GM23338 (cell line): ENCODE results near the gene AFF2. TPM values are rescaled to one million over a fixed set of nuclear protein-coding genes. Genes with fewer than 3 reads are reported as not detected.

Experiments used
- ATAC-seq: fragments of 200-7000 bp; cut with Tn5 transposase; 3 replicates; pipeline ENCODE4 v1.9.1; 2020
- DNase-seq: peaks from one replicate; pipeline ENCODE4 v3.0.0-alpha.2; 2015; ENCODE audit warnings: low spot score
- H2AFZ ChIP-seq: fragments of 200-600 bp; sonication (generic); 2 replicates; pipeline ENCODE4 v1.8.0; 2016; ENCODE audit warnings: antibody characterized with exemption, mild to moderate bottlenecking, moderate library complexity
- H3F3A ChIP-seq: fragments of 200-600 bp; sonication (generic); replicated peaks from 2 replicates; pipeline ENCODE4 v1.8.0; 2017; ENCODE audit warnings: antibody characterized with exemption, mixed run types, low read depth
- H3K27ac ChIP-seq: fragments of 200-600 bp; sonication (generic); 2 replicates; pipeline ENCODE4 v1.6.1; 2016; ENCODE audit warnings: low read depth
- H3K27me3 ChIP-seq: fragments of 200-600 bp; sonication (generic); 2 replicates; pipeline ENCODE4 v1.8.0; 2016; ENCODE audit warnings: mild to moderate bottlenecking, mixed run types, moderate library complexity; ENCODE audit not compliant: insufficient read depth
- H3K36me3 ChIP-seq: fragments of 200-600 bp; sonication (generic); 2 replicates; pipeline ENCODE4 v1.8.0; 2016; ENCODE audit warnings: mild to moderate bottlenecking; ENCODE audit not compliant: insufficient read depth
- H3K4me1 ChIP-seq: fragments of 200-600 bp; sonication (generic); 2 replicates; pipeline ENCODE4 v1.8.0; 2016; ENCODE audit warnings: mild to moderate bottlenecking, moderate library complexity; ENCODE audit not compliant: insufficient read depth
- H3K4me2 ChIP-seq: fragments of 200-600 bp; sonication (generic); 2 replicates; pipeline ENCODE4 v1.7.1; 2017; ENCODE audit warnings: mixed run types
- H3K4me3 ChIP-seq: fragments of 200-600 bp; sonication (generic); 2 replicates; pipeline ENCODE4 v1.6.1; 2016; ENCODE audit warnings: mixed run types
- H3K79me2 ChIP-seq: fragments of 200-600 bp; sonication (generic); replicated peaks from 2 replicates; pipeline ENCODE4 v1.8.0; 2017; ENCODE audit warnings: mild to moderate bottlenecking; ENCODE audit not compliant: insufficient read depth
- H3K9me2 ChIP-seq: fragments of 200-600 bp; sonication (generic); 2 replicates; pipeline ENCODE4 v1.8.0; 2017; ENCODE audit not compliant: insufficient read depth
- H4K20me1 ChIP-seq: fragments of 200-600 bp; sonication (generic); replicated peaks from 2 replicates; pipeline ENCODE4 v1.8.0; 2017; ENCODE audit warnings: mild to moderate bottlenecking; ENCODE audit not compliant: insufficient read depth
- H3K27ac Mint-ChIP-seq: 2 replicates; pipeline ENCODE4 v1.8.0; 2020; ENCODE audit warnings: inconsistent platforms, mild to moderate bottlenecking, moderate library complexity, mixed read lengths
- H3K27me3 Mint-ChIP-seq: 3 replicates; pipeline ENCODE4 v1.8.0; 2022; ENCODE audit warnings: low read depth, mild to moderate bottlenecking, moderate library complexity, mixed read lengths, inconsistent platforms; ENCODE audit not compliant: insufficient read depth, poor library complexity
- H3K36me3 Mint-ChIP-seq: 3 replicates; pipeline ENCODE4 v1.8.0; 2021; ENCODE audit warnings: low read depth, mild to moderate bottlenecking, inconsistent platforms, moderate library complexity, mixed read lengths
- H3K4me1 Mint-ChIP-seq: 3 replicates; pipeline ENCODE4 v1.8.0; 2020; ENCODE audit warnings: mild to moderate bottlenecking, inconsistent platforms, mixed read lengths
- H3K4me3 Mint-ChIP-seq: 3 replicates; pipeline ENCODE4 v1.8.0; 2021; ENCODE audit warnings: moderate library complexity, mild to moderate bottlenecking, inconsistent platforms, mixed read lengths
- H3K9me3 Mint-ChIP-seq: 3 replicates; pipeline ENCODE4 v1.8.0; 2020; ENCODE audit warnings: moderate library complexity, mild to moderate bottlenecking, inconsistent platforms, mixed read lengths
- CREB1 ChIP-seq: fragments of 250-450 bp; sonication (Bioruptor Pico); IDR thresholded peaks from 2 replicates; pipeline ENCODE4 v1.5.0; 2020; ENCODE audit warnings: low read depth, mild to moderate bottlenecking, moderate library complexity
- ETS1 ChIP-seq: IDR thresholded peaks from 2 replicates; pipeline ENCODE4 v1.6.1; 2016; ENCODE audit warnings: antibody characterized with exemption
- EZH2 ChIP-seq: fragments of 200-600 bp; sonication (generic); IDR thresholded peaks from one replicate; pipeline ENCODE4 v1.8.0; 2017; ENCODE audit warnings: antibody characterized with exemption, mild to moderate bottlenecking, low read depth; ENCODE audit not compliant: unreplicated experiment
- EZH2phosphoT487 ChIP-seq: fragments of 200-600 bp; sonication (generic); IDR thresholded peaks from one replicate; pipeline ENCODE4 v1.8.1; 2018; ENCODE audit warnings: antibody characterized with exemption; ENCODE audit not compliant: unreplicated experiment
- STAT1 ChIP-seq: IDR thresholded peaks from one replicate; pipeline ENCODE4 v1.6.1; 2016; ENCODE audit warnings: antibody characterized with exemption; ENCODE audit not compliant: unreplicated experiment
- ZNF114 ChIP-seq: fragments of 250-450 bp; sonication (Bioruptor Pico); IDR thresholded peaks from 2 replicates; pipeline ENCODE4 v1.5.0; 2020; ENCODE audit warnings: mild to moderate bottlenecking, moderate library complexity
- polyA plus RNA-seq: library from polyadenylated mRNA; unstranded; fragments of >200 nt; fragmentation: Nextera tagmentation; extraction: Ambion mirVana; gene quantifications from 2 replicates; pipeline ENCODE4 v1.2.1, GENCODE V29; 2016
- total RNA-seq: library from RNA; depleted of rRNA; stranded (reverse); fragments of >200 nt; shearing (Covaris generic); gene quantifications from 2 replicates; pipeline ENCODE4 v1.2.3, GENCODE V29; 2014
- TF ChIP-seq, protein P1 (sequence below): IDR thresholded peaks from one replicate; pipeline ENCODE4 v1.6.1; 2018; ENCODE audit warnings: antibody characterized with exemption; ENCODE audit not compliant: unreplicated experiment
- TF ChIP-seq, protein P2 (sequence below), 2 experiments: fragments of 200-600 bp in 1 of 2; sonication (generic) in 1 of 2; conservative IDR thresholded peaks; 2 replicates each; pipeline versions ENCODE4 v1.5.1 to v1.6.1; 2016 to 2017; ENCODE audit warnings: antibody characterized with exemption in 2 of 2, low read depth in 2 of 2, mild to moderate bottlenecking in 2 of 2, moderate library complexity in 1 of 2

The AFF2 gene
- total and polyA plus RNA-seq, 2 experiments from 2014 or later: 1.6 to 5.8 TPM

DNA sequence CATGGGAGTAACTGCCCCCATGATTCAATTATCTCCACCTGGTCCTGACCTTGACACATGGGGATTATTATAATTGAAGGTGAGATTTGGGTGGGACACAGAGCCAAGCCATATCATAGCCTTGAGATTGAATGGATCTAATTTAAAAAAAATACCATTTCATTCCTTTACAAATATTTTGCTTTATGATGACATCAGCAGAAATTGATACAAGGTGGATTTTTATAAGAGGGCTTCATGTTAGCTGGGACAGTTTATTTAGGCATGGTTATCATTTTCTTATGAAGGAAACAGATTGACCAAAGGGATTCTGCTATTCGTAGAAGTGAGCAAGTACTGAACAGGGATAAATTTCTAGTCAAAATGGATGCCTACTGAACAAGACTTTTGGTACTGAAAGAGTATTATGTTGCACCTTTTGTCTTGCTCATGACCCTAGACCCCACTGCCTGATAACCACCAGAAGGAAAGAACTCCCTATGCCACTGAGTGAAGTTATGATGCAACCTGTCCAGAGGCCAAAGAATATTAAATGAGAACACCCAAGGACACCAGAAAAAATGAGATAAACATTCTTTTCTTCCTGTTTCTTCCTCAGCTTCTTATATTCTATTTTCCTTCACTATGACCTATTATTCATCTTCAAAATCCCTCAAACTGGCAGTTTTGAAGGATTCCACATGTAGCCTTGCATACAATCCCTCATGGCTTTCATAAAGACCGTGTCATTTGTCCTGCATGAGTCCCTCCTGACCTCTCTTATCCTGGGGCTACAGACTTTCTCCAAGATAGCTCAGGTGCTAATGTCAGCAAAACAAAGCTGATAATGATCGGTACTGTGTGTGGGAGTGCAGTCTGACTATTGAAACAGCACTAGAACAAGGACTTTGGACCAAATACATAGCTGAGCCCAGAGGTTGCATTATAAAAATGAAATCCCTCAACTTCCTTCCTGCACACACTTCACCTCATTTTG lies 118.3 kb downstream of the AFF2 start:
- Histone ChIP-seq H4K20me1 (no peaks in the 10 kb centered on the region), H3K36me3 (no peaks in the 10 kb centered on the region), H3K79me2 (no peaks in the 10 kb centered on the region), H3K27me3 (no peaks in the 10 kb centered on the region), H3F3A (no peaks in the 10 kb centered on the region), H2AFZ (no peak overlapping the region), H3K4me1 (peaks cover 8% of the 10 kb centered on the region), H3K4me2 (no peak overlapping the region), H3K27ac (no peak overlapping the region), H3K9me2 (no peaks in the 10 kb centered on the region), H3K4me3 (no peak overlapping the region)
- DNase-seq (no peak), ATAC-seq (no peak)
- Mint-ChIP-seq H3K9me3 (no peaks in the 10 kb centered on the region), H3K27me3 (no peaks in the 10 kb centered on the region), H3K4me1 (peaks cover 10% of the 10 kb centered on the region), H3K36me3 (no peaks in the 10 kb centered on the region), H3K4me3 (no peak overlapping the region), H3K27ac (no peak overlapping the region)
- TF ChIP-seq ZNF114 (CRISPR knock-in tag): no peak
- TF ChIP-seq, protein P1, sequence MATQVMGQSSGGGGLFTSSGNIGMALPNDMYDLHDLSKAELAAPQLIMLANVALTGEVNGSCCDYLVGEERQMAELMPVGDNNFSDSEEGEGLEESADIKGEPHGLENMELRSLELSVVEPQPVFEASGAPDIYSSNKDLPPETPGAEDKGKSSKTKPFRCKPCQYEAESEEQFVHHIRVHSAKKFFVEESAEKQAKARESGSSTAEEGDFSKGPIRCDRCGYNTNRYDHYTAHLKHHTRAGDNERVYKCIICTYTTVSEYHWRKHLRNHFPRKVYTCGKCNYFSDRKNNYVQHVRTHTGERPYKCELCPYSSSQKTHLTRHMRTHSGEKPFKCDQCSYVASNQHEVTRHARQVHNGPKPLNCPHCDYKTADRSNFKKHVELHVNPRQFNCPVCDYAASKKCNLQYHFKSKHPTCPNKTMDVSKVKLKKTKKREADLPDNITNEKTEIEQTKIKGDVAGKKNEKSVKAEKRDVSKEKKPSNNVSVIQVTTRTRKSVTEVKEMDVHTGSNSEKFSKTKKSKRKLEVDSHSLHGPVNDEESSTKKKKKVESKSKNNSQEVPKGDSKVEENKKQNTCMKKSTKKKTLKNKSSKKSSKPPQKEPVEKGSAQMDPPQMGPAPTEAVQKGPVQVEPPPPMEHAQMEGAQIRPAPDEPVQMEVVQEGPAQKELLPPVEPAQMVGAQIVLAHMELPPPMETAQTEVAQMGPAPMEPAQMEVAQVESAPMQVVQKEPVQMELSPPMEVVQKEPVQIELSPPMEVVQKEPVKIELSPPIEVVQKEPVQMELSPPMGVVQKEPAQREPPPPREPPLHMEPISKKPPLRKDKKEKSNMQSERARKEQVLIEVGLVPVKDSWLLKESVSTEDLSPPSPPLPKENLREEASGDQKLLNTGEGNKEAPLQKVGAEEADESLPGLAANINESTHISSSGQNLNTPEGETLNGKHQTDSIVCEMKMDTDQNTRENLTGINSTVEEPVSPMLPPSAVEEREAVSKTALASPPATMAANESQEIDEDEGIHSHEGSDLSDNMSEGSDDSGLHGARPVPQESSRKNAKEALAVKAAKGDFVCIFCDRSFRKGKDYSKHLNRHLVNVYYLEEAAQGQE: no peak
- TF ChIP-seq, protein P2, sequence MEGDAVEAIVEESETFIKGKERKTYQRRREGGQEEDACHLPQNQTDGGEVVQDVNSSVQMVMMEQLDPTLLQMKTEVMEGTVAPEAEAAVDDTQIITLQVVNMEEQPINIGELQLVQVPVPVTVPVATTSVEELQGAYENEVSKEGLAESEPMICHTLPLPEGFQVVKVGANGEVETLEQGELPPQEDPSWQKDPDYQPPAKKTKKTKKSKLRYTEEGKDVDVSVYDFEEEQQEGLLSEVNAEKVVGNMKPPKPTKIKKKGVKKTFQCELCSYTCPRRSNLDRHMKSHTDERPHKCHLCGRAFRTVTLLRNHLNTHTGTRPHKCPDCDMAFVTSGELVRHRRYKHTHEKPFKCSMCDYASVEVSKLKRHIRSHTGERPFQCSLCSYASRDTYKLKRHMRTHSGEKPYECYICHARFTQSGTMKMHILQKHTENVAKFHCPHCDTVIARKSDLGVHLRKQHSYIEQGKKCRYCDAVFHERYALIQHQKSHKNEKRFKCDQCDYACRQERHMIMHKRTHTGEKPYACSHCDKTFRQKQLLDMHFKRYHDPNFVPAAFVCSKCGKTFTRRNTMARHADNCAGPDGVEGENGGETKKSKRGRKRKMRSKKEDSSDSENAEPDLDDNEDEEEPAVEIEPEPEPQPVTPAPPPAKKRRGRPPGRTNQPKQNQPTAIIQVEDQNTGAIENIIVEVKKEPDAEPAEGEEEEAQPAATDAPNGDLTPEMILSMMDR (conservative IDR thresholded peaks at IDR 0.05; ENCODE audit: low read depth in 2 of 2): no peak
- TF ChIP-seq ETS1: no peak

- Histone ChIP-seq H3K27ac (no peak overlapping the region), H4K20me1 (no peaks in the 10 kb centered on the region), H3F3A (no peaks in the 10 kb centered on the region), H3K4me1 (no peaks in the 10 kb centered on the region), H3K4me3 (no peak overlapping the region), H3K4me2 (no peak overlapping the region), H3K79me2 (no peaks in the 10 kb centered on the region), H3K36me3 (no peaks in the 10 kb centered on the region), H3K9me2 (no peaks in the 10 kb centered on the region), H3K27me3 (no peaks in the 10 kb centered on the region), H2AFZ (no peak overlapping the region)
- H3K4me3 Mint-ChIP-seq: no peak overlapping the region
- no peak overlapping the region for H3K27ac Mint-ChIP-seq
- DNase-seq (no peak), ATAC-seq (no peak)
- H3K9me3 Mint-ChIP-seq: no peaks in the 10 kb centered on the region
- no peaks in the 10 kb centered on the region for H3K36me3 Mint-ChIP-seq
- no peaks in the 10 kb centered on the region; the same call in 2 of the 3 replicates for H3K4me1 Mint-ChIP-seq
- no peaks in the 10 kb centered on the region for H3K27me3 Mint-ChIP-seq
- no peak for TF ChIP-seq EZH2phosphoT487
- TF ChIP-seq EZH2: no peak
- no peak for TF ChIP-seq ZNF114 (CRISPR knock-in tag)
- TF ChIP-seq STAT1: no peak
- no peak for TF ChIP-seq CREB1 (CRISPR knock-in tag)
These were observed 119.6 kb downstream of the AFF2 start for GRCh38 chrX:148620023-148620422.
